PC-3 (cell line): ENCODE measurements around the gene FBLN1. TPM values are rescaled to one million over a fixed set of nuclear protein-coding genes. Genes with fewer than 3 reads are reported as not detected.

Experiments
- ATAC-seq: fragments of 200-7000 bp; cut with Tn5 transposase; 2 replicates; pipeline ENCODE4 v1.9.1; 2020; ENCODE audit warnings: mild to moderate bottlenecking, moderate library complexity
- BruUV-seq: library from RNA; stranded (reverse); fragments of 400-500 nt; replicated peaks from 2 replicates; lab custom pipeline; 2021; lab: Mats Ljungman, UMichigan
- CTCF ChIA-PET: fragments of 300-600 bp; sonication (Branson Sonifier 250); formaldehyde crosslinking; loops from one replicate; lab custom pipeline; 2022; ENCODE audit warnings: antibody characterized with exemption; lab: Charles Lee
- POLR2A ChIA-PET: fragments of 300-600 bp; sonication (Branson Sonifier 250); formaldehyde crosslinking; loops from one replicate; lab custom pipeline; 2022; ENCODE audit warnings: antibody characterized with exemption; ENCODE audit not compliant: unreplicated experiment; lab: Charles Lee
- DNase-seq: peaks from one replicate; pipeline ENCODE4 v3.0.0-alpha.2; 2015
- H2AFZ ChIP-seq: fragments of 300-600 bp; sonication (generic); 2 replicates; pipeline ENCODE4 v1.6.0; 2016; ENCODE audit warnings: antibody characterized with exemption, low read length
- H3F3A ChIP-seq: fragments of 300-600 bp; sonication (generic); one replicate; pipeline ENCODE4 v1.6.0; 2017; ENCODE audit warnings: antibody characterized with exemption, low read length, control low read depth, mild to moderate bottlenecking; ENCODE audit not compliant: unreplicated experiment
- H3K27ac ChIP-seq: fragments of 300-600 bp; sonication (generic); 2 replicates; pipeline ENCODE4 v1.5.1; 2016; ENCODE audit warnings: mild to moderate bottlenecking, low read length
- H3K27me3 ChIP-seq: fragments of 300-600 bp; sonication (generic); 2 replicates; pipeline ENCODE4 v1.6.1; 2016; ENCODE audit warnings: low read length, mixed read lengths
- H3K36me3 ChIP-seq: fragments of 300-600 bp; sonication (generic); 2 replicates; pipeline ENCODE4 v1.6.1; 2016; ENCODE audit warnings: low read depth, mixed run types, low read length, mixed read lengths
- H3K4me1 ChIP-seq: fragments of 300-600 bp; sonication (generic); 2 replicates; pipeline ENCODE4 v1.5.1; 2016; ENCODE audit warnings: low read length; ENCODE audit not compliant: insufficient read depth
- H3K4me2 ChIP-seq: fragments of 300-600 bp; sonication (generic); 2 replicates; pipeline ENCODE4 v1.6.0; 2016; ENCODE audit warnings: low read length
- H3K4me3 ChIP-seq: fragments of 300-600 bp; sonication (generic); 2 replicates; pipeline ENCODE4 v1.5.1; 2016; ENCODE audit warnings: mild to moderate bottlenecking, low read length, mixed read lengths
- H3K79me2 ChIP-seq: fragments of 300-600 bp; sonication (generic); 2 replicates; pipeline ENCODE4 v1.6.1; 2017; ENCODE audit warnings: low read length, mixed read lengths
- H3K9ac ChIP-seq: fragments of 300-600 bp; sonication (generic); 2 replicates; pipeline ENCODE4 v1.6.0; 2016; ENCODE audit warnings: mild to moderate bottlenecking, low read length
- H3K9me2 ChIP-seq: fragments of 300-600 bp; sonication (generic); replicated peaks from 2 replicates; pipeline ENCODE4 v1.6.1; 2016; ENCODE audit warnings: mixed run types, low read length, mixed read lengths
- H3K9me3 ChIP-seq: fragments of 300-600 bp; sonication (generic); 2 replicates; pipeline ENCODE4 v1.6.1; 2016; ENCODE audit warnings: low read length, mixed read lengths
- H4K20me1 ChIP-seq: fragments of 300-600 bp; sonication (generic); 2 replicates; pipeline ENCODE4 v1.6.1; 2016; ENCODE audit warnings: low read length, mixed read lengths
- CTCF ChIP-seq: fragments of 300-600 bp; sonication (generic); conservative IDR thresholded peaks from 2 replicates; pipeline ENCODE4 v1.5.1; 2017; ENCODE audit warnings: antibody characterized with exemption, low read depth, mild to moderate bottlenecking, low read length
- EZH2 ChIP-seq: fragments of 300-600 bp; sonication (generic); IDR thresholded peaks from one replicate; pipeline ENCODE4 v1.6.1; 2017; ENCODE audit warnings: antibody characterized with exemption, mild to moderate bottlenecking, low read length; ENCODE audit not compliant: unreplicated experiment
- EZH2phosphoT487 ChIP-seq: fragments of 300-600 bp; sonication (generic); IDR thresholded peaks from 2 replicates; pipeline ENCODE4 v1.6.1; 2018; ENCODE audit warnings: mild to moderate bottlenecking, antibody characterized with exemption, low read length, borderline replicate concordance
- intact Hi-C: fragments of 100-400 bp; cut with micrococcal nuclease; formaldehyde crosslinking; loops from 2 replicates; pipeline ENCODE4 v1.9.0; 2023
- total RNA-seq: library from RNA; depleted of rRNA; stranded (reverse); fragments of >200 nt; gene quantifications from 2 replicates; pipeline ENCODE4 v1.2.3, GENCODE V29; 2014

FBLN1 gene
- total RNA-seq, 1 experiment from 2014 or later: 13.4 TPM

- H3K4me2 ChIP-seq: no peak overlapping the region
Measured at GRCh38 chr22:45475063-45475747, 27.5 kb upstream of the FBLN1 start.

GRCh38 chr22:45475851-45476514 lies 26.7 kb upstream of the FBLN1 start:
- peaks cover 12% of the 10 kb centered on the region for H3K4me1 ChIP-seq
- H3K4me2 ChIP-seq: no peak overlapping the region
- BruUV-seq: no TSS peak
- intact Hi-C loops: no loop called here
- DNase-seq (no peak), ATAC-seq (no peak)
- no peaks in the 10 kb centered on the region for H4K20me1 ChIP-seq
- H2AFZ ChIP-seq: no peak overlapping the region
- H3K27ac ChIP-seq: no peak overlapping the region
- H3K36me3 ChIP-seq: no peaks in the 10 kb centered on the region
- no peaks in the 10 kb centered on the region for H3K27me3 ChIP-seq
- no peak overlapping the region for H3K9ac ChIP-seq
- ChIA-PET POLR2A (no interaction called here), CTCF (no interaction called here)
- no peak overlapping the region for H3K4me3 ChIP-seq
- H3K9me3 ChIP-seq: no peaks in the 10 kb centered on the region
- no peak for TF ChIP-seq CTCF
- TF ChIP-seq EZH2: no peak
- TF ChIP-seq EZH2phosphoT487: no peak
- no peaks in the 10 kb centered on the region for H3K9me2 ChIP-seq
- no peaks in the 10 kb centered on the region for H3F3A ChIP-seq
- H3K79me2 ChIP-seq: no peaks in the 10 kb centered on the region

More at GRCh38 chr22:45475063-45475747, 27.5 kb upstream of the FBLN1 start:
- CTCF ChIA-PET: interaction anchor here (0.5 kb wide), 1 partner anchor 186 kb away, joined by 4 read pairs; no protein-coding TSS in a partner anchor
- no peak overlapping the region for H3K9ac ChIP-seq
- intact Hi-C loops: no loop called here
- H3K4me3 ChIP-seq: no peak overlapping the region
- no peaks in the 10 kb centered on the region for H3K79me2 ChIP-seq
- no peaks in the 10 kb centered on the region for H3K36me3 ChIP-seq
- H4K20me1 ChIP-seq: no peaks in the 10 kb centered on the region
- DNase-seq (no peak), ATAC-seq (no peak)
- H3K4me1 ChIP-seq: peaks cover 14% of the 10 kb centered on the region
- no peaks in the 10 kb centered on the region for H3K9me3 ChIP-seq
- H3K27me3 ChIP-seq: no peaks in the 10 kb centered on the region
- H3K27ac ChIP-seq: no peak overlapping the region
- TF ChIP-seq EZH2 (no peak), EZH2phosphoT487 (no peak), CTCF (no peak)
- no peaks in the 10 kb centered on the region for H3K9me2 ChIP-seq
- no peak overlapping the region for H2AFZ ChIP-seq
- POLR2A ChIA-PET: no interaction called here
- no TSS peak for BruUV-seq
- no peaks in the 10 kb centered on the region for H3F3A ChIP-seq

GRCh38 chr22:45476814-45477213 lies 25.9 kb upstream of the FBLN1 start:
- Histone ChIP-seq H3K4me1 (peaks cover 12% of the 10 kb centered on the region), H3K4me2 (no peak overlapping the region), H3K9ac (no peak overlapping the region), H3K4me3 (no peak overlapping the region), H3K9me2 (no peaks in the 10 kb centered on the region), H4K20me1 (no peaks in the 10 kb centered on the region), H3F3A (no peaks in the 10 kb centered on the region), H3K9me3 (no peaks in the 10 kb centered on the region), H3K27ac (no peak overlapping the region), H3K27me3 (no peaks in the 10 kb centered on the region), H2AFZ (no peak overlapping the region), H3K36me3 (no peaks in the 10 kb centered on the region), H3K79me2 (no peaks in the 10 kb centered on the region)
- CTCF ChIA-PET: no interaction called here
- intact Hi-C loops: no loop called here
- no peak for ATAC-seq
- no peak for TF ChIP-seq CTCF
- TF ChIP-seq EZH2: no peak
- no peak for TF ChIP-seq EZH2phosphoT487
- DNase-seq: no peak
- no TSS peak for BruUV-seq
- POLR2A ChIA-PET: no interaction called here
